Measurements from ENCODE around the gene PCCA.

DNA sequence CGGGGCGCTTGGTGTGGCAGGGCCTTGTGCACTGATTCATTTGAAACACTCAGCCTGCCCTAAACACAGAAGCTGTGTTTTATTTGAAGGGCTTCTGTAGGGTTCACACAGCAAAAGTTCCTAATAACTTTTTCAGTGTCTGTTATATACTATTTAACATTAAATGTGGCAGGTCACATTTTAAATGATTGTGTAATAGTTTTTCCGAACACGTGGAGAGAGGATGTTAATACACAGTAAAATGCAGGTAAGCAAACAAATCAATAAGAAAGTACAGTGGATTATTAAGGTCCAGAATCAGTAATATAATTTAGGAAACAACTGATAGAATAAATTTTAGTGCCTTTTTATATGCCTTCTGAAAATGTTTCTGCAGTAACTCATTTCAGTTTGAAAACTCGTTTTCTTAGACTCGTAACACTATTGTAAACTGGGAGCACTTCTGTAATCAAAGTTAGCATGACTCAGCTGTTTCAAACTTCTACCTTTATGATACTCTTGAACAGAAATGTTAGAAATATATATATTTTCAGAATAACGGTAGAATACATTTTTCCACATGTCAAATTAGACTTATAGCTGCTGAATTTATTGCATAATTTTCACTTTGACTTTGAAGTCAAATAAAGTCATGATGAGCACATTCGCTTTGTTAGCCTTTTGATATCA, 429.6 kb downstream of the PCCA start:
- TF ChIP-seq GATA3 (IDR thresholded peaks at IDR 0.05; ENCODE audit: low read depth, low read length), result no peak
- no peak for TF ChIP-seq GATA2 (IDR thresholded peaks at IDR 0.05; ENCODE audit: low read depth, low read length)

Data from SH-SY5Y (cell line).